ENCODE data around the gene MILR1.

- TF ChIP-seq CTCF (IDR thresholded peaks at IDR 0.05; ENCODE audit: borderline replicate concordance, extremely low read depth, low read length, poor library complexity, severe bottlenecking) (no peak), EZH2 (IDR thresholded peaks at IDR 0.05; ENCODE audit: borderline replicate concordance, low read depth, low read length, severe bottlenecking) (no peak)
Measured at GRCh38 chr17:64410750-64411490, 38.0 kb upstream of the MILR1 start.
